GM12872 (cell line): ENCODE measurements around the gene MISP.

ENCODE experiments used
- CTCF ChIP-seq: IDR thresholded peaks from 3 replicates; pipeline ENCODE4 v1.5.1; 2011; ENCODE audit warnings: low read depth, mild to moderate bottlenecking, low read length, moderate library complexity; ENCODE audit not compliant: insufficient read depth

MISP gene

GRCh38 chr19:769616-770015, 18.7 kb downstream of the MISP start:
- no peak for TF ChIP-seq CTCF

GRCh38 chr19:771332-771785, 20.4 kb downstream of the MISP start:
- peak; percentile 67 for TF ChIP-seq CTCF

GRCh38 chr19:772063-772462, 21.2 kb downstream of the MISP start:
- TF ChIP-seq CTCF = no peak

- TF ChIP-seq CTCF = no peak
Observed at GRCh38 chr19:772730-773436, 22.0 kb downstream of the MISP start.

GRCh38 chr19:776549-776948, 25.6 kb downstream of the MISP start:
- TF ChIP-seq CTCF = no peak

- TF ChIP-seq CTCF = no peak
Observed at GRCh38 chr19:778910-779653, 28.2 kb downstream of the MISP start.

- TF ChIP-seq CTCF = no peak
Observed at GRCh38 chr19:780935-781334, 30.0 kb downstream of the MISP start.
